HepG2 (cell line): ENCODE measurements around the gene OTOP3. TPM values are rescaled to one million over a fixed set of nuclear protein-coding genes. Genes with fewer than 3 reads are reported as not detected.

Source experiments
- ATAC-seq: fragments of 200-7000 bp; cut with Tn5 transposase; 3 replicates; pipeline ENCODE4 v1.9.1; 2020; ENCODE audit warnings: mild to moderate bottlenecking, moderate library complexity
- BruUV-seq: library from RNA; stranded (reverse); fragments of 400-500 nt; replicated peaks from 2 replicates; lab custom pipeline; 2021; lab: Mats Ljungman, UMichigan
- CTCF ChIA-PET: fragments of 300-600 bp; formaldehyde crosslinking; extraction: SDS; loops from one replicate; lab custom pipeline; 2021; ENCODE audit warnings: low total read pairs, inconsistent platforms, low intra/inter-chr PET ratio; lab: Yijun Ruan, JAX
- POLR2A ChIA-PET: fragments of 350-600 bp; sonication (Branson Sonifier 250); formaldehyde crosslinking; loops from one replicate; lab custom pipeline; 2020; ENCODE audit warnings: antibody characterized with exemption, inconsistent platforms; lab: Yijun Ruan, JAX
- DNase-seq: peaks from one replicate; pipeline ENCODE4 v3.0.0-alpha.2; 2015; ENCODE audit warnings: low spot score
- FAIRE-seq: peaks from 3 replicates; lab custom pipeline; 2011; peaks lifted over from hg19 to GRCh38; lab: Jason Lieb, UNC
- H2AFZ ChIP-seq: one replicate; pipeline ENCODE4 v1.6.1; 2011; ENCODE audit warnings: low read length, inconsistent platforms
- H3K27ac ChIP-seq: fragments of 300-600 bp; 3 replicates; pipeline ENCODE4 v1.8.0; 2011; ENCODE audit warnings: mixed run types, mild to moderate bottlenecking, mixed read lengths, low read length, inconsistent platforms; ENCODE audit not compliant: insufficient read depth; ENCODE audit errors: extremely low read length
- H3K27me3 ChIP-seq, 2 experiments: fragments of 200-600 bp in 1 of 2; 2 replicates in 1 of 2; 3 replicates in 1 of 2; pipeline versions ENCODE4 v1.6.0 to v1.8.0; 2011; ENCODE audit warnings: low read length in 2 of 2, mild to moderate bottlenecking in 2 of 2, moderate library complexity in 2 of 2, inconsistent platforms in 1 of 2; ENCODE audit not compliant: insufficient read depth in 2 of 2, control insufficient read depth in 1 of 2
- H3K36me3 ChIP-seq, 2 experiments: fragments of 200-600 bp in 1 of 2; replicated peaks in 1 of 2; 2 replicates in 1 of 2; 3 replicates in 1 of 2; pipeline versions ENCODE4 v1.5.1 to v1.8.0; 2011; ENCODE audit warnings: low read length in 2 of 2, inconsistent platforms in 1 of 2; ENCODE audit not compliant: insufficient read depth in 2 of 2, control insufficient read depth in 1 of 2
- H3K4me1 ChIP-seq: 2 replicates; pipeline ENCODE4 v1.5.1; 2012; ENCODE audit warnings: low read length, inconsistent platforms; ENCODE audit not compliant: insufficient read depth
- H3K4me2 ChIP-seq: 2 replicates; pipeline ENCODE4 v1.6.0; 2011; ENCODE audit warnings: low read depth, low read length, inconsistent platforms
- H3K4me3 ChIP-seq, 3 experiments: fragments of 200-600 bp in 1 of 3; sonication (generic), shearing (Covaris generic) in 1 of 3; replicated peaks in 1 of 3; 2 replicates each; pipeline ENCODE4 v1.5.1; 2011 to 2016; ENCODE audit warnings: low read length in 3 of 3, inconsistent platforms in 2 of 3, low read depth in 2 of 3, mild to moderate bottlenecking in 2 of 3, control low read depth in 1 of 3, mixed read lengths in 1 of 3; ENCODE audit not compliant: insufficient read depth in 1 of 3
- H3K79me2 ChIP-seq: one replicate; pipeline ENCODE4 v1.6.1; 2011; ENCODE audit warnings: low read length, inconsistent platforms; ENCODE audit not compliant: insufficient read depth
- H3K9ac ChIP-seq: 2 replicates; pipeline ENCODE4 v1.6.0; 2011; ENCODE audit warnings: mild to moderate bottlenecking, low read depth, low read length, inconsistent platforms; ENCODE audit not compliant: insufficient read depth
- H3K9me3 ChIP-seq: 2 replicates; pipeline ENCODE4 v1.5.1; 2012; ENCODE audit warnings: mild to moderate bottlenecking, low read length
- H4K20me1 ChIP-seq: 2 replicates; pipeline ENCODE4 v1.6.0; 2011; ENCODE audit warnings: inconsistent platforms, mild to moderate bottlenecking, low read length, moderate library complexity; ENCODE audit not compliant: insufficient read depth
- ARNT ChIP-seq: fragments of 450-650 bp; IDR thresholded peaks from 2 replicates; pipeline ENCODE4 v1.6.1; 2017
- CAMTA2 ChIP-seq: sonication (generic); formaldehyde crosslinking; IDR thresholded peaks from 2 replicates; pipeline ENCODE4 v1.4.0; 2020; ENCODE audit warnings: mild to moderate bottlenecking, missing genetic modification reagents, borderline replicate concordance
- DNMT3B ChIP-seq: conservative IDR thresholded peaks from 2 replicates; pipeline ENCODE4 v1.6.1; 2016; ENCODE audit warnings: missing biosample characterization, control low read depth
- EED ChIP-seq: sonication (generic); formaldehyde crosslinking; IDR thresholded peaks from 2 replicates; pipeline ENCODE4 v1.5.0; 2020; ENCODE audit warnings: mild to moderate bottlenecking, missing genetic modification reagents
- MAF1 ChIP-seq: sonication (generic); formaldehyde crosslinking; IDR thresholded peaks from 2 replicates; pipeline ENCODE4 v1.5.0; 2020; ENCODE audit warnings: missing genetic modification reagents, borderline replicate concordance
- NFRKB ChIP-seq: fragments of 450-650 bp; IDR thresholded peaks from 2 replicates; pipeline ENCODE4 v1.6.1; 2017
- TCF7L2 ChIP-seq: IDR thresholded peaks from 2 replicates; pipeline ENCODE4 v1.6.1; 2011; ENCODE audit warnings: mild to moderate bottlenecking, low read depth, low read length, moderate library complexity
- ZNF136 ChIP-seq: sonication (generic); formaldehyde crosslinking; IDR thresholded peaks from 2 replicates; pipeline ENCODE4 v1.8.1; 2022; ENCODE audit warnings: low read depth, mild to moderate bottlenecking, moderate library complexity, missing genetic modification reagents
- ZNF205 ChIP-seq: IDR thresholded peaks from 2 replicates; pipeline ENCODE4 v1.6.1; 2018; ENCODE audit warnings: missing biosample characterization, missing genetic modification reagents
- ZNF577 ChIP-seq: sonication (generic); formaldehyde crosslinking; IDR thresholded peaks from 2 replicates; pipeline ENCODE4 v1.4.0; 2020; ENCODE audit warnings: mild to moderate bottlenecking, low read depth, missing genetic modification reagents, borderline replicate concordance
- ZNF879 ChIP-seq: sonication (generic); formaldehyde crosslinking; IDR thresholded peaks from 2 replicates; pipeline ENCODE4 v1.8.1; 2023; ENCODE audit warnings: missing genetic modification reagents
- WGBS: methylation state at CpG from one replicate; pipeline ENCODE4 v1.1.6; 2017; ENCODE audit warnings: low lambda C conversion rate; 5-methylcytosine and 5-hydroxymethylcytosine counted together
- in situ Hi-C: cut with HindIII; loops from 2 replicates; pipeline ENCODE4 v1.10.0; 2017; ENCODE audit warnings: low pct_unique_long_range_greater_than_20kb; ENCODE audit not compliant: extremely low pct_ligation_motif_present
- intact Hi-C: fragments of 100-400 bp; cut with micrococcal nuclease; formaldehyde crosslinking; loops from one replicate; pipeline ENCODE4 v1.10.0; 2022; ENCODE audit not compliant: unreplicated experiment
- polyA plus RNA-seq, 8 experiments: library from polyadenylated mRNA; depleted of rRNA in 3 of 8; stranded (reverse) in 7 of 8; unstranded in 1 of 8; fragments of >200 nt; fragmentation: Illumina TruSeq in 4 of 8; extraction: Trizol in 4 of 8; gene quantifications; 2 replicates each; pipeline versions ENCODE4 v1.2.1 to v1.2.3, GENCODE V29; 2011 to 2016; ENCODE audit warnings: low read depth in 4 of 8, missing spikeins in 1 of 8, mixed read lengths in 1 of 8; ENCODE audit not compliant: insufficient read depth in 1 of 8
- total RNA-seq, 5 experiments: library from RNA; depleted of rRNA; stranded (reverse); fragments of >200 nt; fragmentation: Illumina TruSeq; extraction: Trizol; gene quantifications; 2 replicates each; pipeline ENCODE4 v1.2.3, GENCODE V29; 2016; ENCODE audit warnings: low read depth in 1 of 5
- TF ChIP-seq, protein P1 (sequence below): IDR thresholded peaks from 2 replicates; pipeline ENCODE4 v1.6.1; 2016; ENCODE audit warnings: low read depth, missing genetic modification reagents, missing compliant biosample characterization
- TF ChIP-seq, protein P2 (sequence below): sonication (generic); formaldehyde crosslinking; IDR thresholded peaks from 2 replicates; pipeline ENCODE4 v1.4.0; 2020; ENCODE audit warnings: mild to moderate bottlenecking, missing genetic modification reagents
- TF ChIP-seq, protein P3 (sequence below): sonication (generic); formaldehyde crosslinking; IDR thresholded peaks from 2 replicates; pipeline ENCODE4 v1.8.0; 2022; ENCODE audit warnings: mild to moderate bottlenecking, missing genetic modification reagents, moderate library complexity
- TF ChIP-seq, protein P4 (sequence below): IDR thresholded peaks from 2 replicates; pipeline ENCODE4 v1.6.1; 2018; ENCODE audit warnings: missing genetic modification reagents
- TF ChIP-seq, protein P5 (sequence below): conservative IDR thresholded peaks from 2 replicates; pipeline ENCODE4 v1.6.1; 2018; ENCODE audit warnings: missing genetic modification reagents

The OTOP3 gene
- total and polyA plus RNA-seq, 2 of the 13 experiments (the other 11 are each of a cell fraction or from before 2014, with no cell fraction given), result not detected

DNA sequence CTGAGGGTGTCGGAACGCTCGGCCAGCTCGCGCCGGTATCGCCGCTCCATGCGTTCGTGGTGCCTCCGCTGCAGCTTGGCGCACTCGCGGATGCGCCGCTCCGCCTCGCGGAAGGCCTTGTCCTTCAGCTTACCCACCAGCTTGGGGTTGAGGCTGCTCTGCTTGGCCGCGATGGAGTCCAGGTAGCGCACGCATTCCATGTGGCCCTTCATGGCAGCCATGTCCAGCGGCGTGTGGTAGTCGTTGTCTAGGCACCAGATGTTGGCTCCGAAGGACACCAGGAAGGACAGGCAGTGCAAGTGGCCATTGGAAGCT lies 15.4 kb upstream of the OTOP3 start (continued):
- TF ChIP-seq, protein P1, sequence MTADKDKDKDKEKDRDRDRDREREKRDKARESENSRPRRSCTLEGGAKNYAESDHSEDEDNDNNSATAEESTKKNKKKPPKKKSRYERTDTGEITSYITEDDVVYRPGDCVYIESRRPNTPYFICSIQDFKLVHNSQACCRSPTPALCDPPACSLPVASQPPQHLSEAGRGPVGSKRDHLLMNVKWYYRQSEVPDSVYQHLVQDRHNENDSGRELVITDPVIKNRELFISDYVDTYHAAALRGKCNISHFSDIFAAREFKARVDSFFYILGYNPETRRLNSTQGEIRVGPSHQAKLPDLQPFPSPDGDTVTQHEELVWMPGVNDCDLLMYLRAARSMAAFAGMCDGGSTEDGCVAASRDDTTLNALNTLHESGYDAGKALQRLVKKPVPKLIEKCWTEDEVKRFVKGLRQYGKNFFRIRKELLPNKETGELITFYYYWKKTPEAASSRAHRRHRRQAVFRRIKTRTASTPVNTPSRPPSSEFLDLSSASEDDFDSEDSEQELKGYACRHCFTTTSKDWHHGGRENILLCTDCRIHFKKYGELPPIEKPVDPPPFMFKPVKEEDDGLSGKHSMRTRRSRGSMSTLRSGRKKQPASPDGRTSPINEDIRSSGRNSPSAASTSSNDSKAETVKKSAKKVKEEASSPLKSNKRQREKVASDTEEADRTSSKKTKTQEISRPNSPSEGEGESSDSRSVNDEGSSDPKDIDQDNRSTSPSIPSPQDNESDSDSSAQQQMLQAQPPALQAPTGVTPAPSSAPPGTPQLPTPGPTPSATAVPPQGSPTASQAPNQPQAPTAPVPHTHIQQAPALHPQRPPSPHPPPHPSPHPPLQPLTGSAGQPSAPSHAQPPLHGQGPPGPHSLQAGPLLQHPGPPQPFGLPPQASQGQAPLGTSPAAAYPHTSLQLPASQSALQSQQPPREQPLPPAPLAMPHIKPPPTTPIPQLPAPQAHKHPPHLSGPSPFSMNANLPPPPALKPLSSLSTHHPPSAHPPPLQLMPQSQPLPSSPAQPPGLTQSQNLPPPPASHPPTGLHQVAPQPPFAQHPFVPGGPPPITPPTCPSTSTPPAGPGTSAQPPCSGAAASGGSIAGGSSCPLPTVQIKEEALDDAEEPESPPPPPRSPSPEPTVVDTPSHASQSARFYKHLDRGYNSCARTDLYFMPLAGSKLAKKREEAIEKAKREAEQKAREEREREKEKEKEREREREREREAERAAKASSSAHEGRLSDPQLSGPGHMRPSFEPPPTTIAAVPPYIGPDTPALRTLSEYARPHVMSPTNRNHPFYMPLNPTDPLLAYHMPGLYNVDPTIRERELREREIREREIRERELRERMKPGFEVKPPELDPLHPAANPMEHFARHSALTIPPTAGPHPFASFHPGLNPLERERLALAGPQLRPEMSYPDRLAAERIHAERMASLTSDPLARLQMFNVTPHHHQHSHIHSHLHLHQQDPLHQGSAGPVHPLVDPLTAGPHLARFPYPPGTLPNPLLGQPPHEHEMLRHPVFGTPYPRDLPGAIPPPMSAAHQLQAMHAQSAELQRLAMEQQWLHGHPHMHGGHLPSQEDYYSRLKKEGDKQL (CRISPR knock-in tag), result no peak
- TF ChIP-seq ZNF577 (CRISPR knock-in tag) (no peak), DNMT3B (CRISPR knock-in tag) (no peak), MAF1 (CRISPR knock-in tag) (no peak)

DNA sequence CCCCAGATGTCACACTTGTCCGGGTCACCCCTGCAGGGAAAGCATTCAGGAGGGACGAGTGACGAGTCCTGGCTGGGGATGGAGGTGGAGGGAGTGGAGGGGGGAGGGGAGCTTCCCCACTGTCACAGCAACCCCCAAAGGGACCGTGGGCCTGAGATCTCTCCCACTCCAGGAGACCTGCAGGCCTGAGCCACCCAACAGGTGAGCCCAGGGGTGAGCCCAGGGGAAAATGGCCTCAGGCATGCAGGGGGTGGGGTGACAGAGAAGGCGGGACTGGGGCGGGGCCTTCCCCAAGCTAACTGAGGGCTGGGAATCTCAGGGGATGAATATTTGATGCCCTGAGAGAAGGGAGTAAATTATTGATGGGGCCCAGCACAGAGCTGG lies 15.1 kb upstream of the OTOP3 start:
- TF ChIP-seq, protein P2, sequence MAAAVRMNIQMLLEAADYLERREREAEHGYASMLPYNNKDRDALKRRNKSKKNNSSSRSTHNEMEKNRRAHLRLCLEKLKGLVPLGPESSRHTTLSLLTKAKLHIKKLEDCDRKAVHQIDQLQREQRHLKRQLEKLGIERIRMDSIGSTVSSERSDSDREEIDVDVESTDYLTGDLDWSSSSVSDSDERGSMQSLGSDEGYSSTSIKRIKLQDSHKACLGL, result no peak
- TF ChIP-seq ARNT (no peak), NFRKB (no peak), CAMTA2 (CRISPR knock-in tag) (no peak), TCF7L2 (no peak), ZNF136 (no peak), EED (CRISPR knock-in tag) (no peak), ZNF205 (CRISPR knock-in tag) (no peak), ZNF879 (no peak)
- TF ChIP-seq, protein P3, sequence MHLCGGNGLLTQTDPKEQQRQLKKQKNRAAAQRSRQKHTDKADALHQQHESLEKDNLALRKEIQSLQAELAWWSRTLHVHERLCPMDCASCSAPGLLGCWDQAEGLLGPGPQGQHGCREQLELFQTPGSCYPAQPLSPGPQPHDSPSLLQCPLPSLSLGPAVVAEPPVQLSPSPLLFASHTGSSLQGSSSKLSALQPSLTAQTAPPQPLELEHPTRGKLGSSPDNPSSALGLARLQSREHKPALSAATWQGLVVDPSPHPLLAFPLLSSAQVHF (CRISPR knock-in tag), result no peak
- TF ChIP-seq, protein P4, sequence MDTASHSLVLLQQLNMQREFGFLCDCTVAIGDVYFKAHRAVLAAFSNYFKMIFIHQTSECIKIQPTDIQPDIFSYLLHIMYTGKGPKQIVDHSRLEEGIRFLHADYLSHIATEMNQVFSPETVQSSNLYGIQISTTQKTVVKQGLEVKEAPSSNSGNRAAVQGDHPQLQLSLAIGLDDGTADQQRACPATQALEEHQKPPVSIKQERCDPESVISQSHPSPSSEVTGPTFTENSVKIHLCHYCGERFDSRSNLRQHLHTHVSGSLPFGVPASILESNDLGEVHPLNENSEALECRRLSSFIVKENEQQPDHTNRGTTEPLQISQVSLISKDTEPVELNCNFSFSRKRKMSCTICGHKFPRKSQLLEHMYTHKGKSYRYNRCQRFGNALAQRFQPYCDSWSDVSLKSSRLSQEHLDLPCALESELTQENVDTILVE (CRISPR knock-in tag), result no peak
- TF ChIP-seq, protein P5, sequence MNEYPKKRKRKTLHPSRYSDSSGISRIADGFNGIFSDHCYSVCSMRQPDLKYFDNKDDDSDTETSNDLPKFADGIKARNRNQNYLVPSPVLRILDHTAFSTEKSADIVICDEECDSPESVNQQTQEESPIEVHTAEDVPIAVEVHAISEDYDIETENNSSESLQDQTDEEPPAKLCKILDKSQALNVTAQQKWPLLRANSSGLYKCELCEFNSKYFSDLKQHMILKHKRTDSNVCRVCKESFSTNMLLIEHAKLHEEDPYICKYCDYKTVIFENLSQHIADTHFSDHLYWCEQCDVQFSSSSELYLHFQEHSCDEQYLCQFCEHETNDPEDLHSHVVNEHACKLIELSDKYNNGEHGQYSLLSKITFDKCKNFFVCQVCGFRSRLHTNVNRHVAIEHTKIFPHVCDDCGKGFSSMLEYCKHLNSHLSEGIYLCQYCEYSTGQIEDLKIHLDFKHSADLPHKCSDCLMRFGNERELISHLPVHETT (CRISPR knock-in tag), result no peak
- Histone ChIP-seq H3K9me3 (no peaks in the 10 kb centered on the region), H3K4me3 (no peak overlapping the region), H4K20me1 (no peaks in the 10 kb centered on the region), H3K9ac (no peak overlapping the region), H3K27ac (no peak overlapping the region), H3K79me2 (no peaks in the 10 kb centered on the region), H3K27me3 (peaks cover 23 to 74% of the 10 kb centered on the region in 2 experiments), H3K4me1 (peaks cover 31% of the 10 kb centered on the region), H3K36me3 (no peaks in the 10 kb centered on the region), H2AFZ (no peak overlapping the region), H3K4me2 (no peak overlapping the region)
- 23% methylated on average over 6 of the region's 6 CpGs for WGBS
- no peak for DNase-seq
- ChIA-PET POLR2A (interaction anchor here (0.6 to 1.2 kb wide), 4 partner anchors 47 to 144 kb away, joined by 3 to 4 read pairs (median 4); partner anchors contain the start of genes FDXR and NAT9), CTCF (interaction anchor here (2.3 kb wide), 1 partner anchor 37 kb away, joined by 9 read pairs; no protein-coding TSS in a partner anchor)
- BruUV-seq, result no TSS peak
- intact Hi-C loops, result no loop called here
- FAIRE-seq, result no peak
- no peak; the same call in 1 of the 3 replicates for ATAC-seq
- in situ Hi-C loops, result loop anchor here (5.0 kb wide), 1 partner anchor 37 kb away; no protein-coding TSS in a partner anchor
